H1 (cell line): ENCODE data around the gene MUC5AC. TPM values are rescaled to one million over a fixed set of nuclear protein-coding genes. Genes with fewer than 3 reads are reported as not detected.

Experiments
- CTCF ChIA-PET: fragments of 300-600 bp; sonication (Branson Sonifier 250); formaldehyde crosslinking; loops from one replicate; lab custom pipeline; 2021; ENCODE audit not compliant: partially characterized antibody; lab: Charles Lee
- POLR2A ChIA-PET: fragments of 300-600 bp; sonication (Branson Sonifier 250); formaldehyde crosslinking; loops from one replicate; lab custom pipeline; 2021; ENCODE audit warnings: inconsistent platforms; ENCODE audit not compliant: partially characterized antibody; lab: Charles Lee
- DNase-seq, 2 experiments: peaks; one replicate each; pipeline versions ENCODE4 v3.0.0 to v3.0.0-alpha.2; 2010 to 2022; ENCODE audit warnings: low spot score in 2 of 2, low read depth in 1 of 2, mixed read lengths in 1 of 2
- FAIRE-seq: peaks from 2 replicates; lab custom pipeline; 2011; peaks lifted over from hg19 to GRCh38; lab: Jason Lieb, UNC
- H2AFZ ChIP-seq: 2 replicates; pipeline ENCODE4 v1.8.1; 2012; ENCODE audit warnings: low read length, inconsistent platforms
- H2AK5ac ChIP-seq: 2 replicates; pipeline ENCODE4 v1.6.1; 2013; ENCODE audit warnings: low read depth, low read length
- H2BK120ac ChIP-seq: replicated peaks from 2 replicates; pipeline ENCODE3; 2013; ENCODE audit warnings: low read depth, low read length, inconsistent platforms
- H2BK12ac ChIP-seq: 2 replicates; pipeline ENCODE4 v1.6.1; 2013; ENCODE audit warnings: low read depth, low read length
- H2BK15ac ChIP-seq: 2 replicates; pipeline ENCODE4 v1.6.1; 2013; ENCODE audit warnings: low read length
- H2BK20ac ChIP-seq: 2 replicates; pipeline ENCODE4 v1.6.1; 2013; ENCODE audit warnings: low read length
- H2BK5ac ChIP-seq: 2 replicates; pipeline ENCODE4 v1.6.1; 2013; ENCODE audit warnings: low read depth, low read length
- H3K14ac ChIP-seq: 2 replicates; pipeline ENCODE4 v1.6.1; 2013; ENCODE audit warnings: inconsistent platforms; ENCODE audit not compliant: insufficient read length
- H3K18ac ChIP-seq: 2 replicates; pipeline ENCODE4 v1.6.1; 2013; ENCODE audit warnings: low read length; ENCODE audit errors: extremely low read depth
- H3K23ac ChIP-seq: 2 replicates; pipeline ENCODE4 v1.6.1; 2013; ENCODE audit warnings: inconsistent platforms; ENCODE audit not compliant: insufficient read length
- H3K23me2 ChIP-seq: 2 replicates; pipeline ENCODE4 v1.6.1; 2013; ENCODE audit warnings: low read depth, low read length
- H3K27ac ChIP-seq: 2 replicates; pipeline ENCODE4 v1.6.1; 2011; ENCODE audit warnings: low read depth, low read length, inconsistent platforms
- H3K27me3 ChIP-seq, 4 experiments: replicated peaks in 1 of 4; 1 replicate in 1 of 4; 2 replicates in 3 of 4; pipeline versions ENCODE4 v1.6.1 to v1.8.1; 2011 to 2013; ENCODE audit warnings: low read length in 3 of 4, mild to moderate bottlenecking in 3 of 4, inconsistent platforms in 2 of 4, mixed read lengths in 2 of 4, moderate library complexity in 1 of 4; ENCODE audit not compliant: control insufficient read depth in 3 of 4, insufficient read depth in 3 of 4; ENCODE audit errors: extremely low read depth in 1 of 4
- H3K36me3 ChIP-seq, 4 experiments: 2 replicates each; pipeline versions ENCODE4 v1.6.1 to v1.8.1; 2011 to 2013; ENCODE audit warnings: mild to moderate bottlenecking in 4 of 4, low read length in 3 of 4, moderate library complexity in 2 of 4, control low read depth in 1 of 4, inconsistent platforms in 1 of 4; ENCODE audit not compliant: insufficient read depth in 4 of 4, control insufficient read depth in 2 of 4
- H3K4ac ChIP-seq: replicated peaks from 2 replicates; pipeline ENCODE3; 2013; ENCODE audit warnings: low read length, low read depth, mixed read lengths, inconsistent platforms; ENCODE audit not compliant: insufficient read length
- H3K4me1 ChIP-seq, 4 experiments: replicated peaks in 1 of 4; 1 replicate in 1 of 4; 2 replicates in 3 of 4; pipeline versions ENCODE4 v1.6.1 to v1.8.1; 2011 to 2013; ENCODE audit warnings: low read length in 3 of 4, inconsistent platforms in 2 of 4, mixed read lengths in 1 of 4; ENCODE audit not compliant: insufficient read depth in 4 of 4, control insufficient read depth in 3 of 4
- H3K4me2 ChIP-seq, 2 experiments: 2 replicates each; pipeline versions ENCODE4 v1.6.1 to v1.8.1; 2011 to 2013; ENCODE audit warnings: low read depth in 2 of 2, low read length in 2 of 2, control low read depth in 1 of 2, inconsistent platforms in 1 of 2, mild to moderate bottlenecking in 1 of 2; ENCODE audit not compliant: insufficient read depth in 1 of 2
- H3K4me3 ChIP-seq, 4 experiments: fragments of 200-600, 300-600 bp in 1 of 4; sonication (generic), shearing (Covaris generic), sonication (Bioruptor Twin) in 1 of 4; 2 replicates each; pipeline versions ENCODE4 v1.5.1 to v1.8.1; 2011 to 2016; ENCODE audit warnings: low read length in 4 of 4, low read depth in 3 of 4, control low read depth in 2 of 4, inconsistent platforms in 2 of 4, mild to moderate bottlenecking in 2 of 4, mixed read lengths in 1 of 4, moderate library complexity in 1 of 4; ENCODE audit not compliant: insufficient read depth in 2 of 4; ENCODE audit errors: extremely low read depth in 1 of 4
- H3K56ac ChIP-seq: replicated peaks from 2 replicates; pipeline ENCODE3; 2013; ENCODE audit warnings: low read depth, mild to moderate bottlenecking, mixed read lengths, low read length, inconsistent platforms; ENCODE audit not compliant: insufficient read length
- H3K79me1 ChIP-seq: 2 replicates; pipeline ENCODE4 v1.6.1; 2013; ENCODE audit warnings: low read depth, low read length, control low read depth
- H3K79me2 ChIP-seq, 2 experiments: 2 replicates each; pipeline versions ENCODE4 v1.6.1 to v1.8.1; 2012 to 2013; ENCODE audit warnings: low read length in 2 of 2, mild to moderate bottlenecking in 2 of 2, inconsistent platforms in 1 of 2; ENCODE audit not compliant: insufficient read depth in 2 of 2, control insufficient read depth in 1 of 2
- H3K9ac ChIP-seq, 4 experiments: replicated peaks in 1 of 4; 1 replicate in 1 of 4; 2 replicates in 3 of 4; pipeline versions ENCODE4 v1.6.1 to v1.8.1; 2011 to 2013; ENCODE audit warnings: low read depth in 3 of 4, low read length in 3 of 4, control low read depth in 2 of 4, mild to moderate bottlenecking in 2 of 4, moderate library complexity in 2 of 4, inconsistent platforms in 1 of 4; ENCODE audit errors: extremely low read depth in 1 of 4
- H3K9me3 ChIP-seq, 2 experiments: 2 replicates each; pipeline versions ENCODE4 v1.6.1 to v1.8.1; 2012 to 2013; ENCODE audit warnings: mild to moderate bottlenecking in 2 of 2, moderate library complexity in 2 of 2, control low read depth in 1 of 2, inconsistent platforms in 1 of 2, low read depth in 1 of 2, low read length in 1 of 2, mixed read lengths in 1 of 2; ENCODE audit not compliant: insufficient read depth in 2 of 2
- H4K20me1 ChIP-seq, 2 experiments: replicated peaks in 1 of 2; 2 replicates each; pipeline versions ENCODE3 to v1.8.1; 2011 to 2013; ENCODE audit warnings: inconsistent platforms in 2 of 2, low read length in 2 of 2, mild to moderate bottlenecking in 1 of 2; ENCODE audit not compliant: insufficient read depth in 2 of 2, control insufficient read depth in 1 of 2
- H4K5ac ChIP-seq: 2 replicates; pipeline ENCODE4 v1.6.1; 2013; ENCODE audit warnings: low read length, low read depth, mixed read lengths, inconsistent platforms; ENCODE audit not compliant: insufficient read length
- H4K8ac ChIP-seq: 2 replicates; pipeline ENCODE4 v1.8.0; 2013; ENCODE audit warnings: mild to moderate bottlenecking, moderate library complexity, low read length, inconsistent platforms; ENCODE audit not compliant: insufficient read depth; ENCODE audit errors: extremely low read depth
- H4K91ac ChIP-seq: replicated peaks from 2 replicates; pipeline ENCODE3; 2013; ENCODE audit warnings: low read length, mixed read lengths, inconsistent platforms; ENCODE audit not compliant: insufficient read length
- ASH2L ChIP-seq: fragments of 200-600, 300-600 bp; sonication (generic); IDR thresholded peaks from one replicate; pipeline ENCODE4 v1.7.1; 2017; ENCODE audit warnings: low read length
- CHD2 ChIP-seq: IDR thresholded peaks from 2 replicates; pipeline ENCODE4 v1.6.1; 2012; ENCODE audit warnings: low read length, improper control_type of control experiment
- JUND ChIP-seq: IDR thresholded peaks from 2 replicates; pipeline ENCODE4 v1.6.1; 2011; ENCODE audit warnings: mild to moderate bottlenecking, improper control_type of control experiment, low read length
- KDM1A ChIP-seq: fragments of 200-600, 300-600 bp; sonication (generic); IDR thresholded peaks from 2 replicates; pipeline ENCODE4 v1.7.1; 2016; ENCODE audit warnings: mild to moderate bottlenecking, low read length, borderline replicate concordance
- TEAD4 ChIP-seq: IDR thresholded peaks from 2 replicates; pipeline ENCODE4 v1.6.1; 2012; ENCODE audit warnings: low read depth, low read length, inconsistent platforms, mixed read lengths
- WGBS, 2 experiments: shearing (Covaris generic) in 1 of 2; methylation state at CpG; one replicate each; pipeline versions ENCODE4 v1.1.6 to v1.1.7; 2013 to 2015; ENCODE audit warnings: low lambda C conversion rate in 2 of 2, mixed read lengths in 2 of 2, inconsistent platforms in 1 of 2, low coverage in 1 of 2, missing lambda C conversion rate in 1 of 2; ENCODE audit not compliant: insufficient replicate concordance in 2 of 2, insufficient coverage in 1 of 2, insufficient read length in 1 of 2; ENCODE audit errors: extremely low coverage in 1 of 2, missing lambda C conversion rate in 1 of 2; 5-methylcytosine and 5-hydroxymethylcytosine counted together
- polyA plus RNA-seq, 7 experiments: library from polyadenylated mRNA; depleted of rRNA in 3 of 7; stranded (reverse) in 5 of 7; unstranded in 2 of 7; fragments of >200 nt in 5 of 7; fragments of 200-250 nt in 2 of 7; gene quantifications; 1 replicate in 5 of 7; 2 replicates in 1 of 7; 4 replicates in 1 of 7; pipeline versions ENCODE4 v1.2.1 to v1.2.3, GENCODE V29; 2011 to 2013; ENCODE audit warnings: missing spikeins in 2 of 7, mixed read lengths in 2 of 7
- total RNA-seq: library from RNA; stranded (reverse); fragmentation: NEBNext Ultra II Directional; extraction: Animal tissue kit (Norgen Biotek cat#: 25700); gene quantifications from 2 replicates; pipeline ENCODE4 v1.2.1, GENCODE V29; 2021
- TF ChIP-seq, protein P1 (sequence below), 3 experiments: IDR thresholded peaks; 1 replicate in 2 of 3; 2 replicates in 1 of 3; pipeline versions ENCODE4 v1.5.1 to v1.6.1; 2011; ENCODE audit warnings: low read length in 3 of 3, mild to moderate bottlenecking in 3 of 3, inconsistent platforms in 2 of 3, low read depth in 1 of 3, moderate library complexity in 1 of 3; ENCODE audit not compliant: insufficient read depth in 1 of 3; ENCODE audit errors: control extremely low read depth in 1 of 3

The MUC5AC gene
- total and polyA plus RNA-seq, 2 of the 8 experiments (the other 6 are each of a cell fraction or from before 2014, with no cell fraction given) = not detected

- no peak overlapping the region for H4K5ac ChIP-seq
- no peak overlapping the region for H3K4ac ChIP-seq
- no peak overlapping the region for H2BK12ac ChIP-seq
- H3K36me3 ChIP-seq = no peaks in the 10 kb centered on the region
- H3K9ac ChIP-seq = no peak overlapping the region
- H2AK5ac ChIP-seq = no peak overlapping the region
- no peaks in the 10 kb centered on the region for H3K79me1 ChIP-seq
- H2BK120ac ChIP-seq = no peak overlapping the region
- H3K27me3 ChIP-seq = no peaks in the 10 kb centered on the region
- peaks cover 0 to 2% of the 10 kb centered on the region in 2 experiments for H4K20me1 ChIP-seq
- ChIA-PET CTCF (no interaction called here), POLR2A (no interaction called here)
- H3K23me2 ChIP-seq = peaks cover 6% of the 10 kb centered on the region; the same call in 1 of the 2 replicates
- no peak for TF ChIP-seq ASH2L
- TF ChIP-seq, protein P1, sequence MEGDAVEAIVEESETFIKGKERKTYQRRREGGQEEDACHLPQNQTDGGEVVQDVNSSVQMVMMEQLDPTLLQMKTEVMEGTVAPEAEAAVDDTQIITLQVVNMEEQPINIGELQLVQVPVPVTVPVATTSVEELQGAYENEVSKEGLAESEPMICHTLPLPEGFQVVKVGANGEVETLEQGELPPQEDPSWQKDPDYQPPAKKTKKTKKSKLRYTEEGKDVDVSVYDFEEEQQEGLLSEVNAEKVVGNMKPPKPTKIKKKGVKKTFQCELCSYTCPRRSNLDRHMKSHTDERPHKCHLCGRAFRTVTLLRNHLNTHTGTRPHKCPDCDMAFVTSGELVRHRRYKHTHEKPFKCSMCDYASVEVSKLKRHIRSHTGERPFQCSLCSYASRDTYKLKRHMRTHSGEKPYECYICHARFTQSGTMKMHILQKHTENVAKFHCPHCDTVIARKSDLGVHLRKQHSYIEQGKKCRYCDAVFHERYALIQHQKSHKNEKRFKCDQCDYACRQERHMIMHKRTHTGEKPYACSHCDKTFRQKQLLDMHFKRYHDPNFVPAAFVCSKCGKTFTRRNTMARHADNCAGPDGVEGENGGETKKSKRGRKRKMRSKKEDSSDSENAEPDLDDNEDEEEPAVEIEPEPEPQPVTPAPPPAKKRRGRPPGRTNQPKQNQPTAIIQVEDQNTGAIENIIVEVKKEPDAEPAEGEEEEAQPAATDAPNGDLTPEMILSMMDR (IDR thresholded peaks at IDR 0.05; ENCODE audit: control extremely low read depth in 1 of 3, insufficient read depth in 1 of 3, low read depth in 1 of 3, low read length in 3 of 3) = no peak
- TF ChIP-seq TEAD4 = no peak
- TF ChIP-seq CHD2 = no peak
- no peak for TF ChIP-seq JUND
- TF ChIP-seq KDM1A = no peak
- H3K9me3 ChIP-seq = peaks cover 9 to 75% of the 10 kb centered on the region in 2 experiments; a peak in 3 of 4 replicates
- no peaks in the 10 kb centered on the region for H3K79me2 ChIP-seq
- no peak overlapping the region for H3K56ac ChIP-seq
- no peaks in the 10 kb centered on the region for H3K4me1 ChIP-seq
- H3K27ac ChIP-seq = no peak overlapping the region
- no peak overlapping the region for H2AFZ ChIP-seq
- H3K18ac ChIP-seq = no peak overlapping the region
- H4K8ac ChIP-seq = no peak overlapping the region; the same call in 1 of the 2 replicates
- H4K91ac ChIP-seq = no peak overlapping the region
- H3K23ac ChIP-seq = no peak overlapping the region
- H2BK15ac ChIP-seq = no peak overlapping the region
- H3K4me2 ChIP-seq = no peak overlapping the region
- no peak overlapping the region for H3K14ac ChIP-seq
- H2BK20ac ChIP-seq = no peak overlapping the region
- H3K4me3 ChIP-seq = no peak overlapping the region
- DNase-seq (no peak), FAIRE-seq (no peak)
- 94% methylated on average over 30 of the region's 32 CpGs; no CpG with 5 or more reads in 1 of the 2 experiments for WGBS, 2 experiments
- no peak overlapping the region for H2BK5ac ChIP-seq
Observed at GRCh38 chr11:1160231-1161101, 2.7 kb downstream of the MUC5AC start.
